Transverse colon (tissue), 3 donors: ENCODE results near the gene CCDC73.

Source experiments
- CTCF ChIP-seq, 5 experiments: fragments of 200-600 bp in 3 of 5; fragments of 450-650 bp in 2 of 5; sonication (generic) in 3 of 5; IDR thresholded peaks; 1 replicate in 2 of 5; 2 replicates in 3 of 5; pipeline ENCODE4 v1.5.1; 2016 to 2017; ENCODE audit warnings: antibody characterized with exemption in 5 of 5, inconsistent platforms in 3 of 5, mild to moderate bottlenecking in 2 of 5, moderate library complexity in 1 of 5
- POLR2A ChIP-seq: fragments of 450-650 bp; IDR thresholded peaks from one replicate; pipeline ENCODE4 v1.6.1; 2016; ENCODE audit warnings: antibody characterized with exemption, mild to moderate bottlenecking, moderate library complexity

- TF ChIP-seq CTCF (IDR thresholded peaks at IDR 0.05) (no peak), POLR2A (no peak)
Measured at GRCh38 chr11:32594272-32594671, 200.2 kb downstream of the CCDC73 start.
